Panc1 (cell line): ENCODE measurements around the gene ABTB2. TPM values are rescaled to one million over a fixed set of nuclear protein-coding genes. Genes with fewer than 3 reads are reported as not detected.

Experiments
- ATAC-seq: fragments of 200-7000 bp; cut with Tn5 transposase; 2 replicates; pipeline ENCODE4 v1.9.1; 2020; ENCODE audit warnings: mild to moderate bottlenecking, moderate library complexity
- BruUV-seq: library from RNA; stranded (reverse); fragments of 400-500 nt; replicated peaks from 2 replicates; lab custom pipeline; 2021; lab: Mats Ljungman, UMichigan
- CTCF ChIA-PET: fragments of 300-600 bp; sonication (Branson Sonifier 250); formaldehyde crosslinking; loops from one replicate; lab custom pipeline; 2022; ENCODE audit warnings: antibody characterized with exemption; lab: Charles Lee
- POLR2A ChIA-PET: fragments of 300-600 bp; sonication (Branson Sonifier 250); formaldehyde crosslinking; loops from one replicate; lab custom pipeline; 2022; ENCODE audit warnings: antibody characterized with exemption; lab: Charles Lee
- DNase-seq: peaks from one replicate; pipeline ENCODE4 v3.0.0-alpha.2; 2010; ENCODE audit warnings: low read depth, low spot score
- H3K27ac ChIP-seq: 2 replicates; pipeline ENCODE4 v1.5.1; 2011; ENCODE audit warnings: mild to moderate bottlenecking, low read length, inconsistent platforms
- H3K27me3 ChIP-seq: fragments of 200-500 bp; sonication (Bioruptor generic); 2 replicates; pipeline ENCODE4 v1.6.0; 2014; ENCODE audit warnings: low read length, inconsistent platforms; ENCODE audit not compliant: control insufficient read depth, insufficient read depth
- H3K36me3 ChIP-seq: fragments of 200-500 bp; sonication (Bioruptor generic); 2 replicates; pipeline ENCODE4 v1.5.1; 2014; ENCODE audit warnings: inconsistent platforms, mild to moderate bottlenecking, low read length, moderate library complexity; ENCODE audit not compliant: control insufficient read depth, insufficient read depth
- H3K4me1 ChIP-seq: 2 replicates; pipeline ENCODE4 v1.5.1; 2011; ENCODE audit warnings: inconsistent platforms, mild to moderate bottlenecking, low read length, moderate library complexity; ENCODE audit not compliant: control insufficient read depth, insufficient read depth
- H3K4me3 ChIP-seq, 2 experiments: 2 replicates each; pipeline ENCODE4 v1.5.1; 2011 to 2012; ENCODE audit warnings: low read depth in 2 of 2, low read length in 2 of 2, mild to moderate bottlenecking in 2 of 2, inconsistent platforms in 1 of 2, moderate library complexity in 1 of 2
- H3K9me3 ChIP-seq: fragments of 200-500 bp; sonication (Bioruptor generic); 2 replicates; pipeline ENCODE4 v1.5.1; 2014; ENCODE audit warnings: low read depth, mild to moderate bottlenecking, inconsistent platforms, low read length, moderate library complexity; ENCODE audit not compliant: control insufficient read depth, insufficient read depth
- POLR2AphosphoS5 ChIP-seq: IDR thresholded peaks from 2 replicates; pipeline ENCODE4 v1.6.1; 2012; ENCODE audit warnings: mild to moderate bottlenecking, low read depth, low read length, moderate library complexity
- REST ChIP-seq, 2 experiments: IDR thresholded peaks; 2 replicates each; pipeline ENCODE4 v1.6.1; 2011 to 2012; ENCODE audit warnings: low read depth in 2 of 2, control low read depth in 1 of 2, low read length in 1 of 2, mild to moderate bottlenecking in 1 of 2, moderate library complexity in 1 of 2; ENCODE audit not compliant: insufficient read depth in 1 of 2
- SIN3A ChIP-seq: IDR thresholded peaks from 2 replicates; pipeline ENCODE4 v1.6.1; 2012; ENCODE audit warnings: low read depth, mild to moderate bottlenecking, low read length, moderate library complexity, borderline replicate concordance; ENCODE audit not compliant: insufficient read depth
- TCF7L2 ChIP-seq: IDR thresholded peaks from 2 replicates; pipeline ENCODE4 v1.6.1; 2011; ENCODE audit warnings: mild to moderate bottlenecking, low read depth, low read length, inconsistent platforms
- in situ Hi-C: cut with HindIII; loops from 2 replicates; pipeline ENCODE4 v1.10.0; 2016; ENCODE audit warnings: low sequenced_read_pairs, low pct_unique_long_range_greater_than_20kb
- intact Hi-C: fragments of 100-400 bp; cut with micrococcal nuclease; formaldehyde crosslinking; loops from one replicate; pipeline ENCODE4 v1.10.0; 2022; ENCODE audit not compliant: unreplicated experiment
- total RNA-seq: library from RNA; stranded (reverse); gene quantifications from one replicate; pipeline ENCODE4 v1.2.1, GENCODE V29; 2021; ENCODE audit not compliant: unreplicated experiment
- TF ChIP-seq, protein P1 (sequence below): fragments of 450-650 bp; IDR thresholded peaks from 2 replicates; pipeline ENCODE4 v1.5.1; 2017; ENCODE audit warnings: mild to moderate bottlenecking

Gene ABTB2
- total RNA-seq, 1 experiment from 2014 or later, result 22.7 TPM

- intact Hi-C loops (no loop called here), in situ Hi-C loops (no loop called here)
Observed at GRCh38 chr11:34252015-34252414, 105.8 kb downstream of the ABTB2 start.

DNA sequence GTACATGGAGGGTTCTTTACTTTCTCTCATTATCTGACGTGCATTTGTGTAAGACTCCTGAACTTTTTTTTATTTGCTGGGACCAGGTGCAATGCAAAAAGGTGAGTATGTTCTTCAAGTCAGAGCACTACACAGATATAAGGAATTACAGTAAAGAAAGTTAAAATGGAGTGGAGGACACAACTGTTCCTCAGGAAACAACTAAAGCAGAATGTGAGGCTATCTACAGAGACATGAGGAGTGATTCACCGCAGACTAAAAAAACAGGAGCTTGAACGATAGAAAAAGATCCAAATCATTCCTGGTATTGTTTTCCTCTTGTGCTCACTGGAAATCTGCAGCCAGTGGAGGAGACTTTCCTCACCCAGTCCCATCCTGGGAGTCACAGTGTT is 106.2 kb downstream of the ABTB2 start:
- no peak for DNase-seq
- H3K27ac ChIP-seq, result peak overlapping the region; percentile 54
- BruUV-seq, result no TSS peak

More at GRCh38 chr11:34252015-34252414, 105.8 kb downstream of the ABTB2 start:
- TF ChIP-seq REST (IDR thresholded peaks at IDR 0.05; ENCODE audit: insufficient read depth in 1 of 2, low read depth in 2 of 2, low read length in 1 of 2) (no peak), POLR2AphosphoS5 (no peak), SIN3A (no peak), TCF7L2 (no peak)
- TF ChIP-seq, protein P1, sequence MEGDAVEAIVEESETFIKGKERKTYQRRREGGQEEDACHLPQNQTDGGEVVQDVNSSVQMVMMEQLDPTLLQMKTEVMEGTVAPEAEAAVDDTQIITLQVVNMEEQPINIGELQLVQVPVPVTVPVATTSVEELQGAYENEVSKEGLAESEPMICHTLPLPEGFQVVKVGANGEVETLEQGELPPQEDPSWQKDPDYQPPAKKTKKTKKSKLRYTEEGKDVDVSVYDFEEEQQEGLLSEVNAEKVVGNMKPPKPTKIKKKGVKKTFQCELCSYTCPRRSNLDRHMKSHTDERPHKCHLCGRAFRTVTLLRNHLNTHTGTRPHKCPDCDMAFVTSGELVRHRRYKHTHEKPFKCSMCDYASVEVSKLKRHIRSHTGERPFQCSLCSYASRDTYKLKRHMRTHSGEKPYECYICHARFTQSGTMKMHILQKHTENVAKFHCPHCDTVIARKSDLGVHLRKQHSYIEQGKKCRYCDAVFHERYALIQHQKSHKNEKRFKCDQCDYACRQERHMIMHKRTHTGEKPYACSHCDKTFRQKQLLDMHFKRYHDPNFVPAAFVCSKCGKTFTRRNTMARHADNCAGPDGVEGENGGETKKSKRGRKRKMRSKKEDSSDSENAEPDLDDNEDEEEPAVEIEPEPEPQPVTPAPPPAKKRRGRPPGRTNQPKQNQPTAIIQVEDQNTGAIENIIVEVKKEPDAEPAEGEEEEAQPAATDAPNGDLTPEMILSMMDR, result no peak
- BruUV-seq, result no TSS peak
- peaks cover 69% of the 10 kb centered on the region for H3K4me1 ChIP-seq
- ATAC-seq (peak; percentile 11; the same call in 1 of the 2 replicates), DNase-seq (no peak)
- no peaks in the 10 kb centered on the region for H3K27me3 ChIP-seq
- ChIA-PET CTCF (interaction anchor here (0.7 kb wide), 1 partner anchor 110 kb away, joined by 3 read pairs; no protein-coding TSS in a partner anchor), POLR2A (interaction anchor here (0.6 kb wide), 1 partner anchor 8 kb away, joined by 3 read pairs; no protein-coding TSS in a partner anchor)
- H3K36me3 ChIP-seq, result no peaks in the 10 kb centered on the region
- H3K27ac ChIP-seq, result peak overlapping the region; percentile 54
- no peaks in the 10 kb centered on the region for H3K9me3 ChIP-seq
- no peak overlapping the region for H3K4me3 ChIP-seq

More for the DNA sequence above, 106.2 kb downstream of the ABTB2 start:
- POLR2A ChIA-PET, result no interaction called here
- peak; percentile 30; the same call in 1 of the 2 replicates for ATAC-seq
- intact Hi-C loops, result no loop called here
- CTCF ChIA-PET, result interaction anchor here (1.0 kb wide), 1 partner anchor 77 kb away, joined by 4 read pairs; no protein-coding TSS in a partner anchor
- Histone ChIP-seq H3K4me1 (peaks cover 67% of the 10 kb centered on the region), H3K27me3 (no peaks in the 10 kb centered on the region), H3K36me3 (no peaks in the 10 kb centered on the region), H3K9me3 (no peaks in the 10 kb centered on the region), H3K4me3 (peak overlapping the region; percentile 16 to 48; a peak in 3 of 4 replicates)
- in situ Hi-C loops, result no loop called here
- TF ChIP-seq POLR2AphosphoS5, result no peak
- TF ChIP-seq, protein P1, result no peak
- no peak for TF ChIP-seq REST (IDR thresholded peaks at IDR 0.05; ENCODE audit: insufficient read depth in 1 of 2, low read depth in 2 of 2, low read length in 1 of 2)
- no peak for TF ChIP-seq TCF7L2
- no peak for TF ChIP-seq SIN3A
